Vagina (tissue), 2 donors: ENCODE measurements around the gene MEX3B.

Experiments
- CTCF ChIP-seq, 3 experiments: fragments of 450-650 bp in 2 of 3; fragments of 200-600 bp in 1 of 3; sonication (generic) in 1 of 3; IDR thresholded peaks; one replicate each; pipeline ENCODE4 v1.5.1; 2017 to 2019; ENCODE audit warnings: antibody characterized with exemption in 3 of 3, mild to moderate bottlenecking in 2 of 3, moderate library complexity in 2 of 3
- POLR2A ChIP-seq, 2 donors: fragments of 450-650 bp; IDR thresholded peaks; one replicate each; pipeline ENCODE4 v1.6.1; 2017; ENCODE audit warnings: antibody characterized with exemption in 2 of 2, mild to moderate bottlenecking in 2 of 2, moderate library complexity in 2 of 2

GRCh38 chr15:82043130-82043673 is 2.6 kb downstream of the MEX3B start:
- TF ChIP-seq POLR2A (IDR thresholded peaks at IDR 0.05) (no peak), CTCF (IDR thresholded peaks at IDR 0.05) (no peak)
